Globus pallidus (tissue), 1 donor: ENCODE measurements around the gene SLC25A41.
"Not testable (repeated sequence)": the region's sequence is repeated elsewhere in the genome, so short reads cannot be mapped to it uniquely, and the experiment has no call there.

Source experiments
- DNase-seq: peaks from one replicate; pipeline ENCODE4 v3.0.0-alpha.2; 2015; ENCODE audit warnings: low spot score

Gene SLC25A41

DNA sequence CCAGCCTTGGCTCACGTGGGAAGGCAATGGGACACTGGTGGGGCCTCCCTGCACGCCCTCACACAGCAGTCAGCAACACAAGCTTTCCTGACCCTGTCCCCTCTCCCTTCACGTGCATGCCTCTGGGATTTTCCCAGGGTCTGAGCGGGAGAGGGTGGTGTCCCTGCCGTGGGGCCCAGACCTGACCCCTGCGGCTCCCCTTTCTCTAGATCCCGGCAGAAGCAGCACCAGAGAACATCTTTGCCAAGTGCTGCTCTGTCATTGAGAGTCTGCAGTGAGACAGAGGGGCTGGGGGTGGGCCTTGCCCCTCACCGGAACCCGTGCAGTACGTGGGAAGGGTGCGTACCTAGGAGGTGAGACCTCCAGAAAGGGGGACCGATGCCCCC is 21.5 kb downstream of the SLC25A41 start:
- DNase-seq, result no peak

DNA sequence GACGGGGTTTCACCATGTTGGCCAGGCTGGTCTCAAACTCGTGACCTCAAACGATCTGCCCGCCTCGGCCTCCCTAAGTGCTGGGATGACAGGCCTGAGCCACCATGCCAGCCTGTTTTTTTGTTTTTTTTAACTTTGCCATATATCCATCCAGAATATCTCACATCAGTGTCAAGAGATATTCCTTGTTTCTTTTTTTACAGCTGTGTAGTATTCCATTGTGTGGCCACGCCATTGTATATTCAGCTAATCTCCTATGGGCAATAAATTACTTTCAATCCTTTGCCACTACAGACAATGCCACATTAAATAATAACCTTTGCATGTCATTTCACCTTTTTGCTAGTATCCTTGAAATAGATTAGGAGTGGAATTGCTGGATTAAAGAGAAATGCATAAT is 24.2 kb downstream of the SLC25A41 start:
- DNase-seq, result no peak

DNA sequence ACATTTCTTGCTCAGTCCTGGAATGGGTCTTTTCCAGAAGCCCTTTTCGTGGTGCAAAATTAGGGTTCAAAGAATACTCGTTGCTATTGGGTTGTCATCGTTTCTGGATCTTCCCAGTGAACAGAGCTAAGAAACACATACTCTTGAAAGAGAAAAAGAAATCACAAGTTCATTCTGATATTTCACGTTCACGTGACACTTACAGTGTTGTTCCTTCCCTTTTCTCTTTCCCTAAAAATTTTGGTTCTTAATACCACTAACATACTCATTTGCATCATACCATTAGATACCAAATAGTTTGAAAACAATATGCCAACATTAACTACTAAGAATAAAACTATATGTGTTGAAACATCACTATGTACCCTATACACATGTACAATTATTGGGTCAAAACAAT is 27.2 kb downstream of the SLC25A41 start:
- DNase-seq, result no peak

DNA sequence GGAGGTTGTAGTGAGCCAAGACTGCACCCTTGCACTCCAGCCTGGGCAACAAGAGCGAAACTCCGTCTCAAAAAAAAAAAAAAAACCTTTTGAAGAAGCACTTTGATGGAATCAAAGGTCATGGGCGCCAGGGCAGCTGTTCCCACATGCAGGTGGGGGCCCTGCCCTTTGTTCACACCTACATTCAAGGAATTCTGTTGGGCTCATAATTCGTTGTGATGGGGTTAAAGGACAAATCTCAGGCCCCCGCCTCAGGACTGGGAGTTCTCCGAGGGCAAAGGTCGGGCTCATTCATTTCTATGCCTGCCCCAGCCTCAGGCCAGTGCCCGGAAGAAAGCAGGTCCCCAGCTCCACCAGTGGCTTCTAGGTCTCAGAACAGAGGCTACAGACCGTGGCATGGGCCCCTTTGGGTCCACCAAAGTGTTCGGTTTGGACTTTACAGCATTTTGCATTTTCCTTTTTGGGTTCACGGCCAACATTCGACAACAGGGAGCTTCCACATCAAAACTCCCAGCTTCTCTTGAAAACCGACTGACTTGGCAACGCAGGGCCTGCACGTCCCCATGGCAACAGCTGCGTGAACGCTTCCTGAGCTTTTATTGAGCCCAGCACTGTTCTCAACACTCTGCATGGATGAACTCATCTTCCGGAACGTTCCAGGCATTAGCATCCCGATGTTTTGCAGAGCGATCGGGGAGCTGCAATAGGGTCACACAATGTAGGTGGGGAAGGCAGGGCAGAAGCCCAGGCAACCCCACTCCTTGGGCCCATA is 30.5 kb downstream of the SLC25A41 start:
- DNase-seq, result peak; percentile 70

DNA sequence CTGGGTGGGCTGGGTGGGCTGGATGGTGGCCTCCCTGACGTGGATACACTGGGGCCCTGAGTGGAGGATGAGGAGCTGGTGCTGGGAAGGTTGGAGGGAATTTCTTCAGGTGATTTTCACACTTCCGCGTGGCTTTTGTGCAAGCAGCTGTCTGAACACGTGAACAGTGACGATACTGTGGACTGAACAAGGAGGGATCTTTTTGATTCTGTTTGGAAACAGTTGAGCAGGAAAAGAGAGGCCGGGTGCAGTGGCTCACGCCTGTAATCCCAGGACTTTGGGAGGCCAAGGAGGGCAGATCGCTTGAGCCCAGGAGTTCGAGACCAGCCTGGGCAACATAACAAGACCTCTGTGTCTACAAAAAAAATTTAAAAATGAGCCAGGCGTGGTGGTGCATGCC is 31.5 kb downstream of the SLC25A41 start:
- no peak for DNase-seq

DNA sequence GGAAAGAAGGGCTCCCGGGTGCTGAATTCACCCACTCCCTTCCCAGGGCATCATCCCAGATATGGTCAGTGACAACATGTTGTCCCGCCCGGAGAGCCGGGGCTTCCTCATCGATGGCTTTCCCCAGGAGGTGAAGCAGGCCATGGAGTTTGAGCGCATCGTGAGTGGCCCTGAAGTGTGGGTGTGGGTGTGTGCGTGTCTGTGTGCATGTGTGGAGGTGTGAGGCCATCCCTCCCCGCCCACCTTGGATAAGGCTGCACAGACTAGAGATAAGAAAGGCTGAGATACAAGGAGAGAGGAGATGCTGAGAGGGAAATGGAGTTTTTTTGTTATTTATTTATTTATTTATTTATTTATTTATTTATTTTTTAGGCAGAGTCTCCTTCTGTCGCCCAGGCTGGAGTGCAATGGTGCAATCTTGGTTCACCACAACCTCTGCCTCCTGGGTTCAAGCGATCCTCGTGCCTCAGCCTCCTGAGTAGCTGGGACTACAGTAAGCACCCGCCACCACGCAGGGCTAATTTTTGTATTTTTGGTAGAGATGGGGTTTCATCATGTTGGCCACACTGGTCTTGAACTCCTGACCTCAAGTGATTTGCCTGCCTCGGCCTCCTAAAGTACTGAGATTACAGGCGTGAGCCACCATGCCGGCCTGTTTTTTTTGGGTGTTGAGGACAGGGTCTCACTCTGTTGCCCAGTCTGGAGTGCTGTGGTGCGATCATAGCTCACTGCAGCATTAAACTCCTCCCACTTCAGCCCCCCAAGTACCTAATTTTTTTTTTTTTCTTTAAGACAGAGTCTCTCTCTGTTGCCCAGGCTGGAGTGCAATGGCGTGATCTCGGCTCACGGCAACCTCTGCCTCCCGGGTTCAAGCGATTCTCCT is 33.3 kb downstream of the SLC25A41 start:
- DNase-seq, result not testable (repeated sequence)

DNA sequence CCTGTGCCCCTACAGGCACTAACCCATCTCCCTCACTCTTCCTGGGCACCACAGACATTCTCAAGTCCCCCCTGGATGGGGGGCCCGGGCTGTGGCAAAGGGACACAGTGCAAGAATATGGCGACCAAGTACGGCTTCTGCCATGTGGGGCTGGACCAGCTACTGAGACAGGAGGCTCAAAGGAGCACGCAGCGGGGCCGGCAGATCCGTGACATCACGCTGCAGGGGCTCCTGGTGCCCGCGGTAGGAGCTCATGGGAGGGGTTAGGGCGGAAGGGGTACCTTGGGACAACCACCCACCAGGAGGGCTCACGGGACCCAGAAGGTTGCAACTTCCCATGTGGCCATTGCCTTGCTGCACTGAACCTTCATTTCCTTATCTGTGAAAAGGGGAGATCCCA is 37.3 kb downstream of the SLC25A41 start:
- no peak for DNase-seq

DNA sequence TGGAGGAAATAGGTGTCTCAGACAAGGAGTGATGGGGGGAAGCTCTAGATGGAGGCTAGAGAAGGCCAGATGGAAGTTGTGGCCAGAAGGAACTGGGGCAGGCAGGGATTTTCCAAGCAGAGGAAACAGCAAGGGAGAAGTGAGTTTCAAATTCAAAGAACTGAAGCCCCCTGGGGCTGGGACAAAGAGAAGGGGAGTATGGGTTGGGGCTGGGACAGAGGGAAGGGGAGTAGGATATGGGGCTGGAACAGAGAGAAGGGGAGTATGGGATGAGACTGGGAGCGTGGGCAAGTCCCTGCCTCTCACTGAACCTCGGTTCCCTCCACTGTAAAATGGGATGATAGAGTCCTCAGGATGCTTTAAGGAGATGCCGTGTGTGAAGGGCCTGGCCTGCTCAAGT is 38.7 kb downstream of the SLC25A41 start:
- no peak for DNase-seq

DNA sequence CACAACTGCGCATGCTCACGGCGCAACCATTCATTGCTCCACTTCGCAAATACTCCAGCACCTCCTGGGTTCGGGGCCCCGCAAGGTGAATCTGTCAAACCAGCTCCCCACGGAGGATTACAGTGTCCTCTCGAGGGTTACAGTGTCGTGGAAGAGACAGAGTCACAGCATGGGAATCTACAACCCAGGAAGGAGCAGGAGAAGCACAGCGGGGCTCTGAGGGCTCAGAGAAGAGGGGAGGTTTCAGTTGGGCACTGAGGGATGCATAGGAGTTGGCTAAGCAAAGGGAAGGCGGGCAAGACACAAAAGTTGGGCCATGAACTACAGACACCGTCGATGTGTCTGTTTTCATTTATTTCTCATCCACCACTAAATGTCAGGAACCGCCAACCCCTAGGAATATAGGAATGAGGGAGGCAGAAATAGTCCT is 39.6 kb downstream of the SLC25A41 start:
- no peak for DNase-seq

DNA sequence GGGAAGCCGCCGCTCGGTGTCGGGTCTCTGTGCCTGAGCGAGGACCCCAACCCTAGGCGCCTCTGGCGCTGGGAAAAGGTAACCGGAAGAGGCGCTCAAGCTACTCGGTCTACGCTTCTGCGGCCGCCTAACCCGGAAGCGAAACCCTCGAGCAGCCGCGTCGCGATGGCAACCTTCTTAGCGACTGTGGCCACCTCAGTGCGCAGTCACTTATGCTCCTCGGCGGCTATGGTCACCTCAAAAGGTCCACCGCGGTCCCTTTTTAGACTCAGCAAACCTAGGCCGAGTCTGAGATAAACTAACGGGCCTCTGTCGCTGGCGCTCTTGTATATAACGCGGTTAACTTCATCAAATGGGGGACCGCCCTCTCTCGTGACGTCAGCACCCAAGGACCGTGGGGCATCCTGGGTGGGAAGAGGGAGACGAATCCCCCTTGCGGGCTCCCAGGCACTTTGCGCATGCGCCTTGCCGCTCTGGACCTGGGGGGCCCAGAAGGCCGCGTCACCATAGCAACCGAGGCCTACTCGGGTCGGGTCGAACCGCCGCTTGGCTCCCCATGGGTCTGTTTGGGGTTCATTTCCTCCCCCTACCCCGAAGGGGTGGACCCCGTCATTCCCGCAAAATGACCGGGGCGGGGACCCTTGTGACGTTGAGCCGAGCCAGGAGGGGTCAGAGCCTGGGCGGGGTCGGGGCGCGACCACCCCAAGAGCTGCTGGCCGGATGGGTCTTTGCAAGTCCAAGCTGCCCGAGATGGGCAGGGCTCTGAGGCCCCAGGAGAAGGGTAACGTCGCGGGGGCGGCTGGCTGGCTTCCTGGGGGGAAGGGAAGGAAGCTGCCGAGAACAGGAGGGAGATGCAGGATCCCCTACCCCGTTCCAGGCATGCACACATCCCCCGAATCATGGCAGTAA is 40.2 kb downstream of the SLC25A41 start, which contains the start of gene GTF2F1:
Gene GTF2F1 (minus strand): TSS at position 91 of the 909 bp plus-strand sequence. CDS start 169 bp downstream, outside the sequence.
- peak; percentile 96 for DNase-seq

DNA sequence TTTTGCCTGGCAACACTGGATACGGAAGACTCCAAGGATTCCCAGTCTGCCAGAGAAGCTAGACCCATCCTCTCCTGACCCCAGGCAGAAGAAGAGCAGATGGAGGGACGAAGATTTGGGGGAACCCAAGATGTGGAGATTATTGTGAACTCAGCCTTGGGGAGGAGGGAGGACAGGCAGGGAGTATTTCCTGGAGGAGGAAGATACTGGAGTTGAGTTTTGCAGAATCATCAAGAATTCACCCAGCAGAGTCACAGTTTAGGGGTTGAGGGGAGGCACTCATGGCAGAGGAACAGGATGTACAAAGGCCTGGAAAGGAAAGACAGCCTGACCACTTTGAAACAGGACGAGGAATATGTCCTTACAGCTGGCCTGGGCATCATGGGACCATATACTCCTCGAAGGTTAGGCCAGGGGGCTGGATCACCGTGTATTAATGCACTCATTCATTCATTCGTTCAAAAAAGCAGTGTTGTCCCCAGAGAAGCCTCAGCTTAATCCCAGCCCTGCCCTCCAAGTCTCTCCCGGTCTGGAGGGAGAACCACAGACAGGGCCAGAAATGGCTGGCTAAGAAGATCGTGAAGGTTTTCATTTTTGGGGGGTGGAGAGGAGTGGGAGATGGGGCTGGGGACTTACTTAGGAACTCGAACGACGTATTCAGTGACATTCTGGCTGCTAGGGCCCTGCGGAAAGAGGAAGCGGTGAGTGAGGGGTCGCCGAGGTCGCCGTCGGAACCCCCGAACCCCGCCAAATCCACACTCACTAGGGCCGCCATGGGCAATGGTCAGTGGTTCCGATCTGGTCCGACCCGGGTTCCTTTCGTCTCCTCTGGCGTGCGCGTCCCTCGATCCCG is 41.1 kb downstream of the SLC25A41 start:
- DNase-seq, result no peak

DNA sequence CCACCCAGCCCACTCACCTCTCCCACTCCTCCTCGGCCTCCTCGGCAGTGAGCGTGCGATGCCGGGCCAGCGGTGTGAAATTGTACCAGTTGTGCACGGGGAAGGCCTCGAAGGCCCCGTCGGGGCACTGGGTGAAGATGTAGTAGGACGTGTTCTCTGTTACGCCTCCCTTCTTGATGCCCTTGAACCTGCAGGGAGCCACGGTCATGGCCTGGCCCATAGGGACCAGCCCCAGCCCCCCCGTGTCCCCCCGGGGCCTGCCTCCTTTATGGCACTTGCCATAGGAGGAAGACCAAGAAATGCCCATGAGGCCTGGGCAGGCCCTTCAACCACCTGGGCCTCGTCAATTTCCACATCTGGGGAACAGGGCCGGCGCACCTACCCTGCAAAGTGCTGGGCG is 46.2 kb downstream of the SLC25A41 start:
- no peak for DNase-seq

DNA sequence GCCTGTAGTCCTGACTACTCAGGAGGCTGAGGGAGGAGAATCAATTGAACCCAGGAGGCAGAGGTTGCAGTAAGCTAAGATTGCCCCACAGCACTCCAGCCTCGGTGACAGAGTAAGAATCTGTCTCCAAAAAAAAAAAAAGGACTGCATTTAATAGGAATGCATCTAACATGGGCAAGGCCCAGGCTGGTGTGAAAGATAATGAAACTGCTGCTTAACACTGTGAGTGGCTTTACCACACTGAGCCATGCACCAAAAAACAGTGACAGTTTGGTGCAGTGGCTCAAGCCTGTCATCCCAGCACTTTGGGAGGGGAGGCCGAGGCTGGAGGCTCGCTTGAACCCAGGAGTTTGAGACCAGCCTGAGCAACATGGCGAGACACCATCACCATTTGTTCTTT is 49.2 kb downstream of the SLC25A41 start:
- DNase-seq, result no peak

DNA sequence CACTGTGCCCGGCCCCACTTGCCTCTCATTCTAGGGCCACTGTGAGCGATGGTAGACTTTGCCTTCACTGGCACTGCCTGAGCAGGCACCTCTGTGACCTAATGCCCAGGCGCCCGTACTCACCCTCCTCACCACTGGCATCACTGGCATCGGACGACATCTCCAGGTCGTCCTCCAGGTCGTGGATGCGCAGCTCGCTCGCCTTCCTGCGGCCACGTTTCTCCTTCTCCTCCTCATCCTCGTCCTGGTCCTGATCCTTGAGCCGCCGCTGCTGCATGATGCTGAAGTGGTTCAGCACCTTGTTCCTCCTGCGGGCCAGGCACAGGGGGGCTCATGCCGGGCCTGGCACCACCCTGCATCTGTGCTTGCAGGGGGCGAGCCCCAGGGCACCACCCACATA is 50.4 kb downstream of the SLC25A41 start:
- no peak for DNase-seq

DNA sequence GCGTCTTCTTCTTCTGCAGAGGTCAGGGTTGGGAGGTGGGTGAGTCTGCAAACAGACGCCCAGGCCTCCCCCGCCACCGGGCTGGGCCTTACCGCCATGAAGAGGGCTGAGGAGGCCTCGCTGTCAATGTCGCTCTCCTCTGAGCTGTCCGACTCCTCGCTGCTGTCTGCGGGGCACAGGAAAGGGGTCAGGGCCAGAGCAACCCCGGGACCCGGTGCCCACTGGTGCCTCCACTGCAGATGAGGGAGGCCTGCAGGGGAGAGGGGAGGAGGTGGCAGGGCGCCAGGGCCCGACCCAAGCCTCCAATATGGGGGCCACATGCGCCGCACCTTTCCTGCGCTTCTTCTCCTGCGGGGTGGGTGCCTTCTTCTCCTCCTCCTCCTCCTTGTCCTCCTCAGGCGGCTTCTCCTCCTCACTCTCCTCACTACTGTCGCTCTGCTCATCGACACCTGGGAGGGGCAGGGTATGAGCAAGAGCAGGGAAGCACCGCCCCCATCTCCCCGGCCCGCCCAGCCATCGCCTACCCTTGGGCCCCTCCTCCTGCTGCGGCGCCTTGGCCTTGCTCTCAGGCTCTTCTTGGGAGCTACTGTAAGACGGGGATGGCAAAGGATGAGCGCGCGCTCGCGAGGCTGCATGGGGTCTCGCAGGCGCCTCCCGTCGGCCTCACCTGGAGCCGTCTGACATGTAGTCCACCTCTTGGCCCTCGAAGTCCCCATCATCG is 52.4 kb downstream of the SLC25A41 start:
- DNase-seq, result no peak

DNA sequence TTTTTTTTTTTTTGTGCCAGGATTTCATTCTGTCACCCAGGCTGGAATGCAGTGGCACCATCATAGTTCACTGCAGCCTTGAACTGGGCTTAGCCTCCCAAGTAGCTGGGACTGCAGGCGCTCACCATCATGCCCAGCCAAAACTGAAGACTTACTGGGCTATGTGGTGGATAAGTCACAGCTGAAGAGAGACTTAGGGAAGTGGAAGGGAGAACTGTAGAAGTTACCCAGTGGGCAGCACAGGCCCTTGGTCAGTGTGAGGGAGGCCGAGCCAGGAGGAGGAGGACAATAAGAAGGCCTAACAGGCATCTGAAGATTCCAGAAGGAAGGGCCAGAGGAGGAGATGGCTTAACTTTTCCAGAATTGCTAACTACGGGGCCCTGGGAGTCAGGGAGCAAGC is 53.8 kb downstream of the SLC25A41 start:
- DNase-seq, result no peak

DNA sequence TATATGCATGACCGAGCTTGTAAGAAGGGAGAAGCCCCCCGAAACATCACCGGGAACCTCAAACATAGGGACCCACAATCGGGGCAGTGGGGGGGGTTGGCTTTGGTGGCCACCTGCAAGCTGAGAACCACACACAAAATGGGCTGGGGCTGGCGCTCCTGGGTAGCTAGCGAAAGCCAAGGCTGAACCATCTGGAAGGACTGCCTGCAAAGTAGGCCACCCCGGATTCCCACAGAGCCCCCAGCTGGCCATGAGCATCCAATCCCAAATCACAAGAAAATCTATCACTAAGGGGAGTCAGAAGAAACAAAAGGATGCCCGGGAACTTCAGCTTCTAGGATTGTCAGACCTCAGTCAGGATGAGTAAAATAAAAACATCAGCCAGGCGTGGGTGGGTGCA is 55.1 kb downstream of the SLC25A41 start:
- no peak for DNase-seq

DNA sequence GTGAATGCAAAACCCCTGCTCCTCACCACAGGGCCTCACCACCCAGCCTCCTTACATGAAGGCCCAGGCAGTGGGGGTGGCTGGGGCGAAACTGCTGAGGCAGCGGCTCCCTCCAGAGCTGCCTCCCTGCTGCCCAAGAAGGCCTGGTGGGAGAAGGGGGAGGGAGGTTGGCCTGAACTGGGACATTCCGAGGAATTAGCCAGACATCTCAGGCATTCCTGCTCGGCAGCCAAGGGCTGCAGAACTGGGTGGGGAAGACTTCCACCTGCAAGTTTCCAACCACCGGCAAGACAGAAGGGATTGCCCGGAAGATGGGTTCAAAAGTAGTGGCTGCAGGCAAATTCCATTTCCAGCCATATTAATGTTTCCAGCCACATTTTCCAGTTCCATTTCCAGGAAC is 55.5 kb downstream of the SLC25A41 start:
- no peak for DNase-seq

DNA sequence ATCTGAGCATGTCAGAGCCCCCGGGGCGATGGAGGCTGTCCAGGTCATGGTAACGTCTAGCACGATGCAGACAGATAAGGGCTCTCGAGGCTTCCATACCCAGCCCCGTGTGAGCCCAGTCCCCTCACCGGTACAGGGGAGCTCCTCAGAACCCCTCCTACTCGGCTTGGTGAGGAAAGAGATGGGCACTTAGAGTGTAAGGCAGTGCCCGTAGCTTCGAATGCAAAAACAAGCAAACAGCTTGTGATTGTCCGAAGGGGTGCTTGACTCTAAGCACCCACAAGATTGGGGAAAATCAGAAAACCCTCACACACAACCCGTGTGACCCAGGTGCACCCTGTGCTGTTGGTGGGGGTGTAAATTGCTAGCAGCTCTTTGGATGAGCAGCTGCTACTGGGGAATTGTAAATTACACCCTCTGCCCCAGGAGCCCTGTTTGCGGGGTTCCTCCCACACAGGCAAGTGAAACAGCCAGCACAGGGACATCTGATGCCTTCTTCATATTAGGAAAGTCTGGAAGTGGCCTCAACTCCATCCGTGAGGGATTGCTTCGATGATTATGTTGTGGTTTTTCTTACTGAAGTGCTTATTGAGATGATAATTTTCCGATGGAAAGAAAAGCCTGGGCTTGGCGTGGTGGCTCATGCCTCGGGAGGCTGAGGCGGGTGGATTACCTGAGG is 56.9 kb downstream of the SLC25A41 start:
- no peak for DNase-seq
